ENCODE measurements around the gene TRIM69.
"Not testable (repeated sequence)": the region's sequence is repeated elsewhere in the genome, so short reads cannot be mapped to it uniquely, and the experiment has no call there.

Gene TRIM69

GRCh38 chr15:44739222-44739847 lies 3.0 kb downstream of the TRIM69 start:
- not testable (repeated sequence) for DNase-seq (ENCODE audit: low spot score); FAIRE-seq

GRCh38 chr15:44743454-44743853 lies 7.1 kb downstream of the TRIM69 start:
- DNase-seq (ENCODE audit: low spot score); FAIRE-seq: not testable (repeated sequence)

- DNase-seq (ENCODE audit: low spot score) (no peak), FAIRE-seq (no peak)
These were observed 17.0 kb downstream of the TRIM69 start for GRCh38 chr15:44753345-44753744.

- no peak for FAIRE-seq
- no peak for DNase-seq (ENCODE audit: low spot score)
These were observed 26.9 kb downstream of the TRIM69 start for GRCh38 chr15:44763187-44763586.

GRCh38 chr15:44763848-44764247 lies 27.5 kb downstream of the TRIM69 start:
- DNase-seq (ENCODE audit: low spot score) (no peak), FAIRE-seq (no peak)

GRCh38 chr15:44765036-44765435 lies 28.7 kb downstream of the TRIM69 start:
- FAIRE-seq, result no peak
- DNase-seq (ENCODE audit: low spot score), result no peak

GRCh38 chr15:44769521-44769920 lies 33.2 kb downstream of the TRIM69 start:
- DNase-seq (ENCODE audit: low spot score) (no peak), FAIRE-seq (no peak)

- FAIRE-seq; DNase-seq (ENCODE audit: low spot score): not testable (repeated sequence)
These were observed 34.4 kb downstream of the TRIM69 start for GRCh38 chr15:44770715-44771114.

- DNase-seq (ENCODE audit: low spot score), result no peak
- FAIRE-seq, result no peak
These were observed 39.6 kb downstream of the TRIM69 start for GRCh38 chr15:44775953-44776352.

- FAIRE-seq (no peak), DNase-seq (ENCODE audit: low spot score) (no peak)
These were observed 43.4 kb downstream of the TRIM69 start for GRCh38 chr15:44779761-44780160.

GRCh38 chr15:44780608-44781007 lies 44.3 kb downstream of the TRIM69 start:
- DNase-seq (ENCODE audit: low spot score) (no peak), FAIRE-seq (no peak)

GRCh38 chr15:44781128-44781810 lies 44.9 kb downstream of the TRIM69 start:
- DNase-seq (ENCODE audit: low spot score) (no peak), FAIRE-seq (no peak)

- DNase-seq (ENCODE audit: low spot score), result peak; percentile 16
- no peak for FAIRE-seq
These were observed 46.2 kb downstream of the TRIM69 start for GRCh38 chr15:44782516-44782915.

GRCh38 chr15:44784918-44785274 lies 48.6 kb downstream of the TRIM69 start:
- not testable (repeated sequence) for DNase-seq (ENCODE audit: low spot score); FAIRE-seq

- DNase-seq (ENCODE audit: low spot score) (no peak), FAIRE-seq (no peak)
These were observed 52.4 kb downstream of the TRIM69 start for GRCh38 chr15:44788748-44789147.

GRCh38 chr15:44790215-44790614 lies 53.9 kb downstream of the TRIM69 start:
- no peak for DNase-seq (ENCODE audit: low spot score)
- no peak for FAIRE-seq

- FAIRE-seq (no peak), DNase-seq (ENCODE audit: low spot score) (no peak)
These were observed 54.3 kb downstream of the TRIM69 start for GRCh38 chr15:44790656-44791055.

GRCh38 chr15:44792715-44793114 lies 56.4 kb downstream of the TRIM69 start:
- FAIRE-seq, result no peak
- no peak for DNase-seq (ENCODE audit: low spot score)

- no peak for FAIRE-seq
These were observed 57.7 kb downstream of the TRIM69 start for GRCh38 chr15:44794072-44794471.

GRCh38 chr15:44796508-44796907 lies 60.2 kb downstream of the TRIM69 start:
- FAIRE-seq, result no peak

More at GRCh38 chr15:44794072-44794471, 57.7 kb downstream of the TRIM69 start:
- no peak for DNase-seq (ENCODE audit: low spot score)

GRCh38 chr15:44798826-44799225 lies 62.5 kb downstream of the TRIM69 start:
- DNase-seq (ENCODE audit: low spot score) (no peak), FAIRE-seq (no peak)

More at GRCh38 chr15:44796508-44796907, 60.2 kb downstream of the TRIM69 start:
- DNase-seq (ENCODE audit: low spot score), result no peak

GRCh38 chr15:44801364-44801763 lies 65.0 kb downstream of the TRIM69 start:
- FAIRE-seq (no peak), DNase-seq (ENCODE audit: low spot score) (no peak)

- DNase-seq (ENCODE audit: low spot score) (no peak), FAIRE-seq (no peak)
These were observed 65.5 kb downstream of the TRIM69 start for GRCh38 chr15:44801797-44802196.

Data from urothelium cell line (cell line).